Measurements from ENCODE around the gene MYRFL.

MYRFL gene

DNA sequence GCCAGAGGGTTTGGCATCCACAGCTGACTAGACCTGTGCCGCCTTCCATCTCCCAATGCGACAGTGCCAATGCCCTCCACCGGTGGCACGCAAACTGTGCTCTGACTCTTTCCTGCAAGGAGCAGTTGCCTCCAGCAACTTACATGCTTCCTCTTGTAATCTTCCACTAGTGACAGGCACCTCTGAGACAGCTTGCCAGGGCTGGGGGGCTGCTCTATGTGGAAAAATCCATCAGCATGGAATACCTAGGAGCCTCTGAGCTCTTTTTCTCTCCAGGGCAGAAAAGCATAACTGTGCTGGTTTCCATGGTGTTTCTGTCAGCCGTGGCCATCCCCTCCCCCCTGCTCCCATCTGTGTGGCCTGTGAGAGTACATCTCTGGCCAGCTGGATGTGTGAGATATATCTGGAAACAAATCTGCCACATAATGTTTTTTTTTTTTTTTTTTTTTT is 110.6 kb downstream of the MYRFL start:
- no peak for DNase-seq

DNA sequence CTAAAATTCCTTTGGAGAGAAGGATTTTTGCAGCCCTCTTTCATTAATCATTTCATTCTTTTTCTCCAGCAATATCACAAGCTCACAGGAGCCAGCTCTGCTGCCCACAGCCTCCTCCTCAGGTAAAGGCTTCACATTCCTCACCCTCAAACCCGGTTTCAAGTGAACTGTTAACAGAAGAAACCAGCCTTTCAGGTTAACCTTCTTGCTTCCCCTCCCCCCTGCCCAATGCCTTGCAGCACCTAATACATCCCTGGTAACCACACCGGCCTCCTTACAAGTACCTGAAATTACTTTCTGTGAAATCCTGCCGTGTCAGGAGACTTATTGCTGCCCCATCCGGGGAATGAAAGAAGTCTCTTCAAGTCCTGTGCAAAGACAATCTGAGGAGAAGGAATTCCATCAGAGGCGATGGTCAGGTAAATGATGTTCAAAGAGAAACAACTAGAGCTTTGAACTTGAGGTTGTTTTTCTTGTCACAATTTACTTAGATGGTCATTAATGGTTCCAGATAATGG is 111.2 kb downstream of the MYRFL start:
- DNase-seq, result no peak

DNA sequence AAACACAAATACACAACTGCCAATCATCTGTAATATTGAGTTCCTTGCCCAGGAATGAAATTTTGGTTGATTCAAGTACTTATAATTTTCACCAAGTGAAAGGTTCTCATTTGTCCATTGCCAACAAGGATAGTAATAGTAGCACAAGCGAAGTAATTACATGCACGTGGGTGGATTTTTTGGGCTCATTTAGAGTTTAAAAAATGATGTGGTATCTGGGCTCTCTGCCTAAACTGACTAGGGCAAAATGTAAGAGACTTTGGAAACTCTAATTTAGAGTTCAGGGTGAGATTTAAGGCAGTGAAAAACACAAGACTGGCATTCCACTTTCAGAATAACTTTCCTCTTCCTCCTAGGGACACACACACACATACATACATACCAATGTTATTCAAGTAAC is 111.7 kb downstream of the MYRFL start:
- DNase-seq, result no peak

- no peak for DNase-seq
These were observed 122.1 kb downstream of the MYRFL start for GRCh38 chr12:69947123-69947522.

DNA sequence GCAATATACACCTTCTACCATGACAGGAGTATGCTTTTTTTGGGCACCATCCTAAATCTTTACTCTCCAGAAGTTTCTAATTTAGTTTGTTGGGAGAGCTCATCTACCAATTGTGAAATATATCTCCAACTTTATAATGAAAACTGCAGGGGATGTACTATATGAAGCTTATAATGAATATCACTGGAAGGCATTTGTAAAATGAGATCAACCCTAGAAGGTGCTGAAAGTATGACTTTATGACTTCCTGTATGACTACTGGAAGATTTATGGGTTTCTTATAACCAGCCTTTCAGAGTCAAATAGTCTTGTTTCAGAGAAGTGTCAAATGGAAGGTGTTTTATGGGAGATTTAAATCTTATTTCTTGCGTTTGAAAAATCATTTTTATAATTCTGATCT is 122.9 kb downstream of the MYRFL start:
- DNase-seq, result no peak

- no peak for DNase-seq
These were observed 123.8 kb downstream of the MYRFL start for GRCh38 chr12:69948851-69949250.

DNA sequence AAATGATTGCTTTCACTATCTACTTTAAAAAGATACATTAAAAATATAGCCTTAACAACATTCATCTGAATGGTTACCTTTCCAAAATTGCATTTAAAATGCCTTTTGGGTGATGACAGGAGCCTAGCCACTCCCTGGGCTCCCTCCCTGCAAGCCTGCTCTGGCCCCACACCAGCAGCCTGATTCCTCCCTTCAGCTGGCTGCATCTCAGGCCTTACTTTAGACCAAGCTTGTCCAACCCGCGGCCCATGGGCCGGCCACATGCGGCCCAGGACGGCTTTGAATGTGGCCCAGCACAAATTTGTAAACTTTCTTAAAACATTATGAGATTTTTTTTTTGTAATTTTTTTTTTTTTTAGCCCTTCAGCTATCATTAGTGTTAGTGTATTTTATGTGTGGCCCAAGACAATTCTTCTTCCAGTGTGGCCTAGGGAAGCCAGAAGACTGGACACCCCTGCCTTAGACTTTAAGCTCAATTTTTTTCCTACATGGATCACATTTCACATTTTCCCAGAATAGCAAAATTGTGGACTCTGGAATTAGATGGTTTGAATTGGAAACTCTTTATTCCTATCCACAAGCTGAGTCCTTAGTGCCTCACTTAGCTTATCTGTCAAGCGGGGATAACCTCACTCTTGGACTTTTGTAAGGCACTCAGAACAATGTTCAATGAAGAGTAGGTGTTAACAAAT is 124.4 kb downstream of the MYRFL start:
- no peak for DNase-seq

GRCh38 chr12:69951108-69951507 is 126.1 kb downstream of the MYRFL start:
- DNase-seq, result no peak

DNA sequence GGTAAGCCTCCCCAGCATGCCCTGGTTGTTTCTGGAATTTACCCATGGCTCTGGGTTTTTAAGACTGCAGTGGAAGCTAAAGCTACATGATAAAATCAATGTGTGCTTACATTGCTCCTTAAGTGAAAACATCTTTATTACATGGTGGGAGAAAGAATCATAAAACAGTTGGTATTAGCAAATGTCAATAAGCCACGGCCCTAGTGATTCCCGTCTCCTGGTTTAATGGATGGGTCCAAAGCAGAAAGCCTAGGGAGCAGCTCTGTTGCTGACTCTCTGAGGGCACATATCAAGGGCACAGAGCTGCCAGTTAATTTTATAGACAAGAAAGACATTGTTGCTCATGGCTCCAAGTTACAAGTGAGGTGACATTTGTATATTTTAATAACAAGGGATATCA is 127.9 kb downstream of the MYRFL start:
- no peak for DNase-seq

GRCh38 chr12:69961246-69961645 is 136.2 kb downstream of the MYRFL start:
- no peak for DNase-seq

DNA sequence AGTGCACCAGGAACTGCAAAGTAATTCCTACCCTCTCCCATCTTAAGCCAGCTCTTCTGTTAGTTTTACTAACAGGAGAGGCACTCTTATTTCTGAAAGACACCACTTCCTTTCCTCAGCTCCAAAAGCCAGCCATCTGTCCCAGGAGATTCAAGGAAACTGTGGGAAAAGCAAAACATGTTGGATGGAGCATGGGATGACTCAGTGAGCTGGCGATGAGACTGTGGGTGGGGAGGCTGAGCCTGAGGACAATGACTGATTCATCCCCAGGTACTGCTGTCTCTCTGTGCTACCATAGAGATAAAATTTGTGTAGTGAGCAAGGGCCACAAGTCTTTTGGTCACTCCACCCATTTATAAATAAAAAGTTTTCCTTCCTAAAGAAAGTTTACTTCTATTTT is 141.4 kb downstream of the MYRFL start:
- DNase-seq, result no peak

DNA sequence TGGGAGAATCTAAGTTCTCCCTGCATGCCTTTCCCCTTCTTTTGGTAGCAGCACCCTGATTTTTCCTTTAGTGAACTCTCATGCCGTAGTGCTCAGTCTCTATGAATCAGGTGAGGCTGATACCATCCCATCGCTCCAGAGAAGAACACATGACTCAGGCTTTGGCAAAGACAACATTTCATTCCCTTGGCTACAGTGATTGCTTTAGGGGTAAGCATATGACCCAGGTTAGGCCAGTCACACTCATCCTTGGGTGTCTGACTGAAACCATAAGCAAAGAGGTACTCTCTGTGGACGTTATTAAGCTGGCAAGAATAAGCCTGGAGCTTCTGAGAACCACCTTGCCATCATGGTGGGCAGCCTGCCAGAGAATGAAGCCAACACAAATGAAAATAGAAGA is 141.8 kb downstream of the MYRFL start:
- no peak for DNase-seq

GRCh38 chr12:69969011-69969410 is 144.0 kb downstream of the MYRFL start:
- DNase-seq, result no peak

DNA sequence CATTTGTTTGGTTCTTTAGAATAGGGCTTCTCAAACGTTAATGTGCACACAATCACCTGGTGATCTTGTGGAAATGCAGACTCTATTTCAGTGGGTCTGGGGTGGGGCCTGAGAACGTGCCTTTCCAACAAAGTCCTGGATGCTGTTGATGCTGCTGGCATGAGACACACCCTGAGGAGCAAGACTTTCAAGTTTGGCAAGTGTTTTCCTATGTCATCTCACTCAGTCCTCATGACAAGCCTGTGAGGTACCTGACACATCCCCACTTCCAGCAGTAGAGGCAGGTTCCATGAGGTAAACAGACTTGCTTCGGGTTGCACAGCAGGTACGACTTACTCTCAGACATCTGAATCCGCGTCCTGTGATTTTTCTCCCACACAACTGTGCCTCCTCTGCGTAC is 147.1 kb downstream of the MYRFL start:
- DNase-seq, result no peak

GRCh38 chr12:69978020-69978419 is 153.0 kb downstream of the MYRFL start:
- no peak for DNase-seq

- no peak for DNase-seq
These were observed 157.0 kb downstream of the MYRFL start for GRCh38 chr12:69981881-69982475.

DNA sequence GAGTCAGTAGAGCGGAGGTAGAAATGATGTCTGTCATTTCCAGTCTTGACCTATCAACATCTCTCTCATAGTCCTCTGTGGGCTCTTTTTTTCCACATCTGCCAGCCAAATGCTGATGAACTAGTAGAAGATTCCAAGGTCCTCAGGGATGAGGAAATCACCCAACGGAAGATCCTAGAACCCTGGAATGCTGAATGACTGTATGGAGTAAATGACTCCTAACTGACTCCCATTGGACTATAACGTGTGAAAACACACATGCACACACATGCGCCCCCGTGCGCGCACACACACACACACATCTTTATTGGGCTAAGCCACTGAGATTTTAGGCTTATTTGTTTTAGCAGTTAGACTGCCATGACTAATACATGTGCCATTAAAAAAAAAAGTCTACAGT is 159.2 kb downstream of the MYRFL start:
- no peak for DNase-seq

DNA sequence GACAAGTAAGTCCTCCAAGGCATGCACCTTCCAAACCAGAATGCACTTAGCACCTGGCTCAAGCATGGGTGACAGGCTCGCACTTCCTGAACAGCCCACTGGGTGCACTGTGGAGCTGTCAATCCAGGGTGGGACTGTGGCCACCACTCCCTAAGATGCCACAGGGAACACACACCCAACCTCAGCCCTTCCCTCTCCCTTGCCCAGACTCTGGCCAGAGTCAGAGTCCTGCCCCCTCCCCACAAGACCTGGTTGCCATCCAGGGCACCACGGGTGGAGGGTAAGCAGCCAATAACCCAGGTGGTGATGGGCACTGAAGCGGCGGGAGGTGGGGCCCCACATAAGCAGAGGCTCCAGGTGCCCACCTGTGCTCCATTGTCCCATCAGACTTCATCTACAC is 160.6 kb downstream of the MYRFL start:
- DNase-seq, result no peak

DNA sequence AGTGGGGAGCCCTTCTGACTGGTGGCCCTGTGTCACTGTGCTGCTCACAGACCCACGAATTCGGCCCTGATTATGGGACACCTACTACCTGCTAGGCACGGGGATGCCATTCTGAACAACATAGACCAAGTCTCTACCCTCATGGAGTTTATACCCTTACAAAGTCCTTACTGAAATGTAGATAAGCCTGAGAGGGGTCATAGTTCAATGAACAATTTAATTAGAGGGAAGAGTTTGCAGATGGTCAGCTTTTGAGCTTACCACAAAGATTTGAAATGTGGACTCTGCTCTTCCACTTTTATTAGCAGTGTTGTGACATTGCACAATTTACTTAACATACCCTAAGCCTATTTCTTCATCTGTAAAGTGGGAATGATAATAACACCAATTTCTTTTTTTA is 161.1 kb downstream of the MYRFL start:
- no peak for DNase-seq

GRCh38 chr12:69987579-69988091 is 162.6 kb downstream of the MYRFL start:
- DNase-seq, result no peak

GRCh38 chr12:69988481-69989321 is 163.7 kb downstream of the MYRFL start:
- no peak for DNase-seq

DNA sequence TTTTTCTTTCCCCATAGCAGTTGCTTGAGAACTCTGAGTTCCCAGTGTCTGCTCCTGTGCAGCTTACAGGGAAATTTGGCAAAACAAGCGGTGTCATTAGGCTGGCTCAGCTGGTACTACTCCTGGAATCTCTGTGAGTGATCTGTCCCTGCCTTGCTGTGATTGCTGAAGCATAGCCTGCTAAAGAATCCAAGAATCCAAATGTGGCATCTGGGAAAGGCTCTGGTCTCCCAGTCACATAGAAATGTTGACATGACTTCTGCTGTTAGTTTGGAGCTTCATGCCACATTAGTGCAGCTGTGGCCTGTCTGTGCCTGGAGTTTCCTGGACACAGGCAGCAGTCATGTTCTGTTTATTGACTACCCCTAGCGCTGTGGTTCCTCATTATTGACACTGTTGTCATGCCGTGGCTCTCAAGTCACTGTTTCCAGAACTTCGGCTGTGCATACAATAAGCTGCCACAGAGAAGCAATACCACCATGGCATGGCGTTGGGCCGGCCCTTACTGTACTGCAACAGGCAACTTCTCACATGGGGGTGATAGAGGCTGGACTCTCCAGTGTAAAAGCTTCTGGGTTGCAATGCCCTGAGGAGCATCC is 166.8 kb downstream of the MYRFL start:
- DNase-seq, result no peak

- DNase-seq, result no peak
These were observed 168.4 kb downstream of the MYRFL start for GRCh38 chr12:69993433-69993832.
